ENCODE results near the gene ERGIC3.
"Not testable (repeated sequence)": the region's sequence is repeated elsewhere in the genome, so short reads cannot be mapped to it uniquely, and the experiment has no call there.

The ERGIC3 gene

DNA sequence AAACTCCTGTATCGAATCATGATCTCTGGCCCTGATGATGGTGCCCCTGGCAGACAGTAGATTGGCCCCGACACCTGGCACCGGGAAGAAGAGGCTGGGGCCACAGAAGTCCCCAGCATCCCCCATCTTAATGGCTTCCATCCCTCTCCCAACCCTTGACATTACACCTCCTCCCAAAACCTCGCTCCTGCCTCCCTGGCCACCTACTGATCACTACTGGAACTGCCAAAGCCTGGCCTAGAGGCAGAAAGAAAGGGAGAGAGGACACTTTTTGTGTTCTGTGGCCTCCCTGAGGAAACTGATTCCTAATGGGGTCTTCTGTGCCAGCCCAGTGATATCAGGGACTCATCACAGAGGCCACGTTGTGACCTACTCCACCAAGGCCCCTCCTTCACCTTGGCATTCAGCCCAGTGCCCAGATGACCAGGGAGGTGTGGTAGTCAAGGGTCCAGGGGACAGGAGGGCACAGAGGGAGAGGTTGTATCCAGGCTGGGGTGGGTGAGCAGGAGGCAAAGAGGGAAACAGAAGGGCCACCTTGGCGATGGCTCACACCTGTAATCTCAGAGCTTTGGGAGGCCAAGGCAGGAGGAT, 18.5 kb upstream of the ERGIC3 start:
- DNase-seq: peak; percentile 23

GRCh38 chr20:35525639-35526038, 16.2 kb upstream of the ERGIC3 start:
- DNase-seq: no peak

DNA sequence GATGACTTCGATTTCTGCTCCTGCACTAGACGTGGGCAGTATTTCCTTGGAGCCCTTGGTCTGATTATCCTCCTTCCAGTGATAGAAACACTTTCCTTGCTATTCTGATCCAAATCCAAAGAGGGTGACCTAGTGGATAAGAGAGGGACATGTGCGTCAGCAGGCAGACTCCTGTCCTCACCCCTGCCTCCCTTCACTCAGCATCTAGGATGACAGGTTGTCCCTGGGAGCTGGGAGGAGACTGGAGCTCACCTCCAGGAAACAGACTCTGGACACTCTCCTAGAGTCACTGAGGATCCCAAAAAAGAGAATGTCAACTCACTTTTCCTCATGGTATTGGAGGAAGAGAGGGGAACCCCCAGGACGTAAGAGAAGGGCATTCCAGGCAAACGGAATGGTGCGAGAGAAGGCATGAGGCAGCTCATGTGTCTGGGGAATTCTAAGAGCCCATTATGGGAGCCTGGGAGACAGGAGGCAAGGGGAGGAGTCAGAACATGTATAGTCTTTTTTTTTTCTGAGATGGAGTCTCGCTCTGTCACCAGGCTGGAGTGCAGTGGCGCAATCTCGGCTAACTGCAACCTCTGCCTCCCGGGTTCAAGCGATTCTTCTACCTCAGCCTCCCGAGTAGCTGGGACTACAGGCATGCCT, 14.6 kb upstream of the ERGIC3 start:
- no peak for DNase-seq

DNA sequence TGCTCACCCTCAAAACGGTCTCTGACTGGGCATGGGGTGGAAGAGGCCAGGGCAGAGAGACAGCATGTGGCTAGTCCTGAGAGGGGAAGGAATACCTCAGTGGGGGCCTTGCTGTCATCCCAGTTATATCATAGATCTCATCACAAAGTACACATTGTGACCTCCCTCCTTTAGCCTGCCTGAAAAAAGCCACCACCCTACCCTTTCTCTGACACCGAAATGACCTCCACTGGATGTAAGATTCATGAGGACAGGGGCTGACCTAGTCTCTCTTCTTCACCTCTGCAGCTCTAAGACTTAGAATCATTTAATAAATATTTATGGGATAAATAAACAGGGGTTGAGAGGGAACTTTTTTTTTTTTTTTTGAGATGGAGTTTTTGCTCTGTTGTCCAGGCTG, 12.3 kb upstream of the ERGIC3 start, which contains the start of gene C20orf173:
C20orf173 (minus strand) TSS at position 101 of the 400 bp plus-strand sequence. CDS start 279 bp downstream, outside the sequence.
- DNase-seq: no peak

DNA sequence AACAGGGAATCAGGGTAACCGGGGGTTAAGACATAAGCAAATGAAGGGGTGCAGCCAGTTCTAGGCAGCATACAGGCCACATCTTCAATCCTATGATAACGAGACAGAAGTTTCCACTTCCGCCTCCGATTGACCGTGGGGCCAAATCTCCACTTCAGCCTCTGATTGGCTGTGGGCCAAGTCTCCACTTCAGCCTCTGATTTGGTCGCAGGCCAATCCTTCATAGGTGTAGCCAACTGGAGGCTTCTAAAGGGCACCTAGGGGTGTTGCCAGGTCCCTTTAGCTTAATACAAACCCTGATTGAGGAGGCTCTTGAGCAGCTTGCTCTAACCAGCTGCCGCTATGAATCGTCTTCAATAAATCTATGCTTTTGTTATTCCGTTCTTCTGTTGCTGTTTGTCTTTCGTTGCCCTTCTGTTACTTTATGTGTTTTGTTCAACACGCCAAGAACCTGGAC, 2.1 kb upstream of the ERGIC3 start:
- DNase-seq: no peak

DNA sequence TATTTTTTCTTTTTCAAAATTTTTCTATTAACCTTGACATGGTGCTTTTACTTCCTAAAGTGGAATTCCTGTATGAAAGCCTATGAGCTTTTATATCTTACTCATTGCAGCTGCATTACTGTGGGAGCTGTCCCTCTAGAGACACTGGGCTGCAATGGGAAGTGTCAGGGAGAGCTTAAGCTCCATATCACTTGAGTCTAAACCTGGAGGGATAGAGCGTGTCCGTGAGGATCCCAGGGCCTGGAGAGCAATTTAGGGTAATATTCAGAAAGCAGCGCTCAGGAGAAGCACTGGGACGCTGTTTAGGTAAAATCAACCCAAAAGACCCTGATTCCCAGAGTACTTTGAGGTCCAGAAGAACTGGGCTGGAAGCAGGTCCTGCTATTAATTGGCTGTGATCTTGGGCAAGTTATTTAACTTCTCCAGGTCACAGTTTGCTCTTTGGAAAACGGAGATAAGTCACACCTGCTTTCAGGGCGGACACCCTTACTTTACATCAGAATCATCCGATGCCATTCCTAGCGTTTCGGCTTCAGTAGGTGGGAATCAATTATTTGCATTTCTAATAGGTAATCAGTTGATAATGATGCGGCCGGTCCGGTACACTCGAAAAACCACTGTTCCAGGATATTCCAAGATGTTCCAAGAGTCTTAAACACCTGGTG, 628 bp upstream of the ERGIC3 start:
- DNase-seq: no peak

GRCh38 chr20:35542990-35543389, 1.1 kb downstream of the ERGIC3 start:
- no peak for DNase-seq

DNA sequence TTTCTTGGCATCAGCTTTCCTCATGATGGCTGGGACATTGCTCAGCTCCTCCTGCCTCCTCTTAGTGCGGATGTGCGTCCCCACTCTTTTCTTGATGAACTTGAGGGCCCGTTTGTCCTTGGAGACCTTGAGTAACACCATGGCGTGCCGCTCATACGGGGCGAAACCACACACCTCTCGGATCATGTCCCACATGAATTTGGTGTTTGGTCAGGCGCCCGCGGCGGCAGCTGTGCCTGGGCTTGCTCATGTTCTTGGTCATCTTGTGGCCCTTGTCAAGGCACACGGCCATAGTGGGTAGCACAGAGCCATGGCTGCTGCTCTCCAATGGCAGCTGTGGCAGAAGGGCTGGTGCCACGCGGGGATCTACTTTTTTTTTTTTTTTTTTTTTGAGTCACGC, 2.6 kb downstream of the ERGIC3 start:
- no peak for DNase-seq

- DNase-seq: not testable (repeated sequence)
These were observed 3.1 kb downstream of the ERGIC3 start for GRCh38 chr20:35544941-35545340.

- DNase-seq: no peak
These were observed 4.2 kb downstream of the ERGIC3 start for GRCh38 chr20:35546127-35546526.

GRCh38 chr20:35547329-35547728, 5.5 kb downstream of the ERGIC3 start:
- DNase-seq: no peak

DNA sequence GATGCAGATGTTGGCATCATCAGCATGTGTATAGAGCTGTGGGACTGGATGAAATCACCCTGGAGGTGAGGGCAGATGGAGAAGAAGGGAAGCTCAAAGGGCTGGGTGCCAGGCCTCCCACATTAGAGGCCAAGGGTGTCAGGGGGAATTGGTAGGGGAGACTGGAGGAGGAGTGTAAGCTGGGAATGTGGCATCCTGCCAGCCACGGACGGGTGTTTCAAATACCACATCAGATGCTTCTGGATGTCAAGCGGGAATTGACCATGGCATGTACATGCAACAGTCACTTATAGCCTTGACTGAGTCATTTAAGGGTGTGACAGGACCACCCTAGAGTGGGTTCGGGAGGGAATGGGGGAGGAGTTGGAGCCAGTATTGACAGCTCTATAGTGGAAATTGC, 9.6 kb downstream of the ERGIC3 start:
- DNase-seq: no peak

DNA sequence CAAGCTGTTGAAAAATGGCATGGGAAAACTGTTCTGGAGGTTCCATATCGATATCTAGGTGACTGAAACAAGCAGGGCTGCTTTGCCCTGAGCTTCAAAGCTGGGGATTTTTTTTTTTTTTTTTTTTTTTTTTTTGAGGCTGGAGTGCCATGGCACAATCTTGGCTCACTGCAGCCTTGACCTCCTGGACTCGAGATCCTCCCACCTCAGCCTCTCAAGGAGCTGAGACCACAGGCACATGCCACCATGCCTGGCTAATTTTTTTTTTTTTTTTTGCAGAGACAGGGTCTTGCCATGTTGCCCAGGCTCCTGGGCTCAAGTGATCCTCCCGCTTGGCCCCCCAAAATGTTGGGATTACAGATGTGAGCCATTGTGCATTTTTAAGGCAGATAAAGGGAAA, 11.0 kb downstream of the ERGIC3 start:
- DNase-seq: no peak

GRCh38 chr20:35555461-35555860, 13.6 kb downstream of the ERGIC3 start:
- not testable (repeated sequence) for DNase-seq

GRCh38 chr20:35555951-35556645, 14.2 kb downstream of the ERGIC3 start:
- no peak for DNase-seq

GRCh38 chr20:35556871-35557270, 15.0 kb downstream of the ERGIC3 start:
- DNase-seq: no peak

- no peak for DNase-seq
These were observed 16.6 kb downstream of the ERGIC3 start for GRCh38 chr20:35558451-35558850.

- DNase-seq: no peak
These were observed 17.3 kb downstream of the ERGIC3 start for GRCh38 chr20:35559042-35559693.

- DNase-seq: no peak
These were observed 18.2 kb downstream of the ERGIC3 start for GRCh38 chr20:35560105-35560511.

DNA sequence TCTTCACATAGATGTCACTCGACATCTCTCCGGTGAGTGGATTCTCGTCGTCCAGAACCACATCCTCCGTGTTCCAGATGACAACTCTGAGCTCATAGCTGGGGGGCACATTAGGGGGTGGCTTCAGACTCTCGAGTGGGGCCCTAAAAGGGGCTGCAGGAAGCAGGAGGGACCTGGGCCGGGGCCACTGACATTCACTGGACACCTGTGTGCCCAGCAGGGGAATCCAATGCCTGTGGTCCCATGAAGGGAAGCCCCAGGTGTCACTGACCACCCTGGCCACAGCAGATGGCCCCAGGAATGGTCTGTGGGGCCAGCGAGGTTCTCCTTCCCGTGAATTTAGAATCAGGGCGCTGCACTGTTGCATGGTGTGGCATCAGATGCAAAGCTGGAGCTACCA, 18.7 kb downstream of the ERGIC3 start:
- DNase-seq: no peak

GRCh38 chr20:35561268-35561667, 19.4 kb downstream of the ERGIC3 start:
- DNase-seq: no peak

DNA sequence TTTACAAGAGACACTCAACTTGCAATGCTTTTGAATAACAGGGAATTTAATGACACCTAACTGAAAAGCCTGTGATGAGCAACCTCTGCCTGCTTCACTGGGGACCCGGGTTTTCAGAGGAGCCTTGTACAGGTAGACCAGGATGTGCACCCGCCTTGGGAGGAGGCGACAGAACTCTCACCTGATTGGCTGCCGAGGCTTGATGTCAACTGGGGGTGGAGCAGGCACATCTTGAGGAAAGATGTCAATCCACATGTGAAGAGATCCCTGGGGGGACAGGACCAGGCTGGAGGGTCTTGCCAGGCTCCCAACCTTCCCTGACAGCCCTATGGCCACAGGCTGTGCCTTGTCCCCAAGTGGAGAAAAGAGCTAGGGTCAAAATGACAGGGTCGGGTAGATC, 19.8 kb downstream of the ERGIC3 start:
- no peak for DNase-seq

- DNase-seq: no peak
These were observed 20.7 kb downstream of the ERGIC3 start for GRCh38 chr20:35562541-35563110.
